Transverse colon (tissue), 3 donors: ENCODE results near the gene SNRPD1.

Experiments used
- CTCF ChIP-seq, 5 experiments: fragments of 200-600 bp in 3 of 5; fragments of 450-650 bp in 2 of 5; sonication (generic) in 3 of 5; IDR thresholded peaks; 1 replicate in 2 of 5; 2 replicates in 3 of 5; pipeline ENCODE4 v1.5.1; 2016 to 2017; ENCODE audit warnings: antibody characterized with exemption in 5 of 5, inconsistent platforms in 3 of 5, mild to moderate bottlenecking in 2 of 5, moderate library complexity in 1 of 5
- EP300 ChIP-seq: sonication (generic); formaldehyde crosslinking; IDR thresholded peaks from one replicate; pipeline ENCODE4 v1.6.1; 2017; ENCODE audit warnings: antibody characterized with exemption, low read depth
- POLR2A ChIP-seq: fragments of 450-650 bp; IDR thresholded peaks from one replicate; pipeline ENCODE4 v1.6.1; 2016; ENCODE audit warnings: antibody characterized with exemption, mild to moderate bottlenecking, moderate library complexity

- TF ChIP-seq POLR2A (no peak), CTCF (IDR thresholded peaks at IDR 0.05) (no peak), EP300 (no peak)
These were observed 17.1 kb downstream of the SNRPD1 start for GRCh38 chr18:21629089-21629832.
